ENCODE results near the gene PEX12.
"Not testable (repeated sequence)": the region's sequence is repeated elsewhere in the genome, so short reads cannot be mapped to it uniquely, and the experiment has no call there.

PEX12 gene

DNA sequence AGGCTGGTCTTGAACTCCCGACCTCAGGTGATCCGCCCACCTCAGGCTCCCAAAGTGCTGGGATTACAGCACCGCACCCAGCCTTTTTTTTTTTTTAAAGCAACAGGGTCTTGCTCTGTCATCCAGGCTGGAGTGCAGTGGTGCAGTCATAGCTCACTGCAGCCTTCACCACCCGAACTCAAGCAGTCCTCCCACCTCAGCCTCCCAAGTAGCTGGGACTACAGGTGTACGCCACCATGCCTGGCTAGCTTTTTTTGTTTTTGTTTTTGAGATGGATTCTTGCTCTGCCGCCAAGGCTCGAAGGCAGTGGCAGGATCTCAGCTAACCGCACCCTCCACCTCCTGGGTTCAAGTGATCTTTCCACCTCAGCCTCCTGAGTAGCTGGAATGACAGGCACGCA lies 43.0 kb downstream of the PEX12 start:
- not testable (repeated sequence) for DNase-seq (ENCODE audit: low read depth)

- DNase-seq (ENCODE audit: low read depth), result no peak
Measured at GRCh38 chr17:35534576-35535093, 43.7 kb downstream of the PEX12 start.

GRCh38 chr17:35531160-35531559 lies 47.2 kb downstream of the PEX12 start:
- no peak for DNase-seq (ENCODE audit: low read depth)

DNA sequence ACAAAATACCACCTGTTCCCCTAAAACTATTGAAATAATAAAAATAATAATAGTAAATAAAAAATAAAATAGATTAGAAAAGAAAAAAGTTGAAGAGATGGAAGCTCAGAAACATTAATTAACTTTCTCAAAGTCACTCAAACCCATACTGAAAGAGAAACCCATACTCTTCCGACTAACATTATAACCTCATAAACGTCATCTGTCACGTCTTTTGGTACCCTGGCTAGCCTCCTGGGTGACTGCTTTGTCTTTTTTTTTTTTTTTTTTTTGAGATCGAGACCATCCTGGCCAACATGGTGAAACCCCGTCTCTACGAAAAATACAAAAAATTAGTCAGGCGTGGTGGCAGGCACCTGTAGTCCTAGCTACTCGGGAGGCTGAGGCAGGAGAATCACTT lies 48.5 kb downstream of the PEX12 start:
- DNase-seq (ENCODE audit: low read depth), result no peak

DNA sequence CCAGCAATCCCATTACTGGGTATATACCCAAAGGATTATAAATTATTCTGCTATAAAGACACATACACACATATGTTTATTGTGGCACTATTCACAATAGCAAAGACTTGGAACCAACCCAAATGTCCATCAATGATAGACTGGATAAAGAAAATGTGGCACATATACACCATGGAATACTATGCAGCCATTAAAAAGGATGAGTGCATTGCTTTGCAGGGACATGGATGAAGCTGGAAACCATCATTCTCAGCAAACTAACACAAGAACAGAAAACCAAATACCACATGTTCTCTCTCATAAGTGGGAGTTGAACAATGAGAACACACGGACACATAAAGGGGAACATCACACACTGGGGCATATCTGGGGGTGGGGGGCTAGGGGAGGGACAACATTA lies 49.0 kb downstream of the PEX12 start:
- not testable (repeated sequence) for DNase-seq (ENCODE audit: low read depth)

Data from stimulated activated CD8-positive, alpha-beta memory T cell treated with anti-CD3 and anti-CD28 coated beads, Interleukin-4, amount 100 ng/mL, for 24 hours (primary cell).